ENCODE data around the gene DOCK7.

- TF ChIP-seq CTCF (IDR thresholded peaks at IDR 0.05; ENCODE audit: low read length) (no peak), EZH2 (optimal IDR thresholded peaks at IDR 0.05; ENCODE audit: low read depth, low read length) (no peak)
Measured at GRCh38 chr1:62439652-62440371, 248.4 kb downstream of the DOCK7 start.
